DMS79 (cell line): ENCODE results near the gene MATN1.

Experiments used
- DNase-seq: peaks from one replicate; lab custom pipeline; 2025; lab: John Stamatoyannopoulos, UW

MATN1 gene

GRCh38 chr1:30731806-30732276 lies 8.5 kb upstream of the MATN1 start:
- no peak for DNase-seq

- DNase-seq, result no peak
Measured at GRCh38 chr1:30731109-30731805, 7.9 kb upstream of the MATN1 start.

- no peak for DNase-seq
Measured at GRCh38 chr1:30730346-30731108, 7.1 kb upstream of the MATN1 start.

GRCh38 chr1:30729901-30730300 lies 6.5 kb upstream of the MATN1 start:
- DNase-seq, result no peak

- no peak for DNase-seq
Measured at GRCh38 chr1:30728832-30729638, 5.7 kb upstream of the MATN1 start.

GRCh38 chr1:30728340-30728739 lies 5.0 kb upstream of the MATN1 start:
- DNase-seq, result no peak

GRCh38 chr1:30727824-30728223 lies 4.4 kb upstream of the MATN1 start:
- DNase-seq, result no peak

GRCh38 chr1:30726773-30727684 lies 3.6 kb upstream of the MATN1 start:
- DNase-seq, result no peak

GRCh38 chr1:30726236-30726635 lies 2.9 kb upstream of the MATN1 start:
- no peak for DNase-seq

- DNase-seq, result no peak
Measured at GRCh38 chr1:30725450-30726095, 2.2 kb upstream of the MATN1 start.

GRCh38 chr1:30724655-30725421 lies 1.5 kb upstream of the MATN1 start:
- no peak for DNase-seq

GRCh38 chr1:30724175-30724574 lies 790 bp upstream of the MATN1 start:
- DNase-seq, result no peak

- DNase-seq, result peak; percentile 80
Measured at GRCh38 chr1:30721812-30722537, 1.4 kb downstream of the MATN1 start.

GRCh38 chr1:30721341-30721793 lies 2.0 kb downstream of the MATN1 start:
- DNase-seq, result no peak

- no peak for DNase-seq
Measured at GRCh38 chr1:30720271-30721223, 2.8 kb downstream of the MATN1 start.

GRCh38 chr1:30719406-30720270 lies 3.7 kb downstream of the MATN1 start:
- DNase-seq, result peak; percentile 47
